NCI-H510A treated with DMSO at 0.1 percent for 48 hours (cell line): Measurements from ENCODE around the gene IQSEC2.

Experiments
- DNase-seq: peaks from one replicate; lab custom pipeline; 2025; lab: John Stamatoyannopoulos, UW

IQSEC2 gene

DNA sequence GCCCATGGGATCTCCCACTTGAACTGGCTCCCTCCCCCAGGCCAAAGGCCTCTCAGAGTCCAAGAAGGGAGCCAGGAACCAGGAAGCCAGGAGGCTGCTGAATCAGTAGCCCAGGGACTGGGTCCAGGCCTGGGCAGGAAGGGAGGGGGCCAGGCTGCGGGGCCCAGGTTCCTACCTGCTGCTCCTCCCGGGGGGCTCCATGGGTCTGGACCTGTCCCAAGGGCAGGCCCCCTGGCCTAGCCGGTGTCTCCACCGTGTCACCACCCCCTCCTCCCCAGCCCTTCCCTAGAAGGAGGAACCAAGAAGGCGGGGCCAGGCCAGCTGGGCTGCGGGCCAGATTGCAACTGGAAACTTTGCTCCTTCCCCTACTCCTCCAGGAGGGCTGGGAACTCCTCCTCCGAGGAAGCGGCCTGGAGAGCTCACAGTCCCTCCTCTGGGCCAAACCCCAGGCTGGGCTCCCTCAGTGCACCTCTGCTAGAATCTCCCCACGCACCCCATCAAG, at the start of gene IQSEC2:
TSS of gene IQSEC2 (minus strand) at position 264 of the 502 bp plus-strand sequence.
- DNase-seq = peak; percentile 6

- no peak for DNase-seq
Observed at GRCh38 chrX:53330331-53330730, 48.9 kb upstream of the IQSEC2 start.

GRCh38 chrX:53324803-53325202, 43.4 kb upstream of the IQSEC2 start:
- DNase-seq = no peak

GRCh38 chrX:53324085-53324484, 42.7 kb upstream of the IQSEC2 start:
- no peak for DNase-seq

DNA sequence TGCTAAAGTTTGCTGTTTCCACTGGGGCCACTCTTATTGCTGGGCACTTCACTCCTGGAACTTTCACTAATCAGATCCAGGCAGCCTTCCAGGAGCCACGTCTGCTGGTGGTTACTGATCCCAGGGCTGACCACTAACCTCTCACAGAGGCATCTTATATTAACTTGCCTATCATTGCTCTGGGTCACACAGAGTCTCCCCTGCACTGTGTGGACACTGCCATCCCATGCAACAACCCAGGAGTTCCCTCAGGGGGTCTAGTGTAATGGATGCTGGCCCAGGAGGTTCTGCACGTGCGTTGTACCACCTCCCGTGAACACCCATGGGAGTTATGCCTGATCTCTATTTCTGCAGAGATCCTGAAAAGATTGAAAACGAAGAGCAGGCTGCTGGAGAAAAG, 41.8 kb upstream of the IQSEC2 start:
- DNase-seq = no peak

DNA sequence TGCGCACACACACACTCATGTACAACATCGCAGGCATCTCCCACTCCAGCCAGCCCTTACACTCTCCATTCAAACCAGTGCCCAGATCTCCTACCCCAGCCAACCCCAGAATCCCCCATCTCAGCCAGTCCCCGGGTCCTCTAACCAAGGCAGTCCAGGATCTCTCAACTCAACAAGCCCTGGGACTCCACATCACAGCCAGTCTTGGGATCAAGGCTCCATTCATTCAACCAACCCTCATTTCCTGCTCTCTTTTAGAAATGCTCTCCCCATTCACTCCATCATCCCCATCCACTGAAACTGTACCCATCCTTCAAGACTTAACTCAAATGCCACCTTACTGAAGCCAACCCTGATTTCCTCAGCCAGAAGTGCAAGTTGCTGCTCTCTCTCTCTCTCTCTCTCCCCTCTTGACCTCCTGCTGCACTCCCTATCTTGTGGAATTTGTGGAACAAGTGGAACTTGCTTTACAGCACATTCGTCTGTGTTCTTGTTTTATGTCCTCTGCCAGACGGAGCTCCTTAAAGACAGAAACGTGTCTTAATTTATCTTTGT, 40.6 kb upstream of the IQSEC2 start:
- DNase-seq = no peak

DNA sequence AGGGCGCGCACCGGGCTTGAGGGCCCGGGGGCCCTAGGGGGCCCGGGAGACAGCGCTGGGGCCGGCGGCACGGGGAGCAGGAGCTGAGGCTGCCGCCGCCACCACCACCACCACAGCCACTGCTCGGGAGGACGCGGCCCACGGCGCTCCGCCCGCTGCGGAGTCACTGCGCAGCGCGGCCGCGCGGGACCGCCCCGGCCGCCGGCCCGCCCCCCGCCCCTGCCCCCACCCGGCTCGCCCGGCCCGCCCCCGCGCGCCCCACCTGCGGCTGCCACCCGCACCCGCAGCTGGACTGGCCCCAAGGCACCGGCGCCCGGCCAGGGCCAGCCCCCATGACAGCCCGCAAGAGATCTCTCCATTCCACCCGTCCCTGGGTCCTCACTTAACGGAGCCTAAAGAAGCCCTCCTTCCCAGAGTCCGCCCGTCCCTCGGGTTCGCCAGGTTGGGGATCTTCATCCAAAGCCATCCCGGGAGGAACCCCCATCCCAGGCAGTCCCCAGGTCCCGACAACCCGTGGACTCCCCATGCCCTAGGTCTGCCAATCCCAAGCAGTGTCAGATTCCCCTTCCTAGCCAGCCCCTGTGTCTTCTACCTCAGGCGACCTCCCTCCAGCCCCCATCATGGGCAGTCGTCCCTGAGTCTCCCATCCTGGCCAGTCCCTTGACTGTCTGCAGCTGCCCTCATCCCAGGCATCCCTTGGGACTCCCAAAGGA, 40.0 kb upstream of the IQSEC2 start:
- no peak for DNase-seq

DNA sequence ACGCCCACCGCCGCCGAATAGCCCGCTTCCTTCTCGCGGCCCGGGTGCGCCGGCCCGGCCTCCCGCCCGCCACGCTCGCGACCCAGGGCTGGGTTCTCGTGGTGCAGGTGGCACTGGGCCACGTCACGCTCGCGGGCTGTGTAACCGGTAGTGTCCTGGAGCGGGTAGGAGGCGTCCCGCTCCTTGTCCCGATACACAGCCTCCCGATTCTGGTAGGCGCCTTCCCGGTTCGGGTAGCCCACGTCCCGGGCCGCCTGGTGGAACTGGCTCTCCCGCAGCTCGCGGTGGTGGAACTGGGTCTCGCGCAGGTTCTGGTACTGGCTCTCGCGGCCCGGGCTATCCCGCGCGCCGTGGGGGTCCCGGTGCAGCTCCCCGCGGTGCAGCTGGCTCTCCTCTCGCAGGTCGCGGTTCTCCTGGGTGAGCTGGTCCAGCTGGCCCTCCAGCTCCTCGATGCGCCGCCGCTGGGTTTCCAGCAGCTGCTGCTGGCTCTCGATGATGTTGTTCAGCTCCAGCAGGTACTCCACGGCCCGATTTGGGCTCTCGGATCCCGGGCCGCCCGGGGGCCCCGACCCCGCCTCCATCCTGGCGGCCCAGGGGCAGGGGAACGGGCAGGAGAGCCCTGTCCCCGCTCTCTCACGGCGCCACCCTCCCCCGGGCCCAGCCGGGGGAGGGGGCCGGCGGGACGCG, 39.3 kb upstream of the IQSEC2 start:
- no peak for DNase-seq

DNA sequence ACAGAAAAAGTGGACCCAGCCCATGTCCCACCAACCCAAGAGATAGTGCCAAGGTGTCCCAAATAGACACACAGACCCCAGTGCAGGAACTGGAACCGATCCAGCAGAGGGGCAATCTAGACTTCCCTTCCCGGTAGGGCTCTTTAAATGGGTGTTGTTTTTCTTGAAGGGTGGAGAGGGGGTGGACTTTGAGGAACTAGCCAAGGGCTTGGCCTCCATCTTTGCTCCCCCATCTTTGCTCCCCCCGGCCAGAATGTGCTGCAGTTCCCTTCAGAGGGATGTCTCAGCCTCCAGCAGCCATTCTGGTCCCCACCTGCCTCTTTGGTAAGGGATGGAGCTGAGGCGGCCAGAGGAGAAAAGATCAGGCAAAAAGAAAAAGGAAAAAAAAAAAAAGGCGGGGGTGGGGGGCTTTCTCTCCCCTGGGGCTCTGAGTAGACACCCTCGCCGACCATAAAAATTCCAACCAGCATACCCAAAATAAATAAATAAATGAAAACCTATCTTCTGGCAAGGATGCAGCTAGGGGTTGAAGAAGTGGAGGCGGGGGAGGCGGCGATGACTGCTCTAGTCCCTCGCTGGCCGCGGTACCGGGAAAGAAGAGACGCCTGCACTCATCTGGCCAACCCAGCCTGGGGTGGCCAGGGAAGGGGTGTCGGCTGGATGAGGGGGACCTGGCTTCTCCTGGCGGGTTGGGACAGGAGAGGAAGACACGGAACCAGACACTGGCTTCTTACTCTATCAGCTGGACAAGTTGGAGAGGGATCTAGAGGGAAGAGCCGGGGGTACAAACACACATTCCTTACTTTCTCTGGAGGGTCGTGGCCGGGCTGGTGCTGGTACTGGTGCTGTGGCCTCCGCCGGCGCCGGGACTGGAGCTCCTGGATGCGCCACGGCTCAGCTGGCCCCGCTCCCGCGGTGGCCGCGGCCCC, 38.5 kb upstream of the IQSEC2 start:
- DNase-seq = no peak

DNA sequence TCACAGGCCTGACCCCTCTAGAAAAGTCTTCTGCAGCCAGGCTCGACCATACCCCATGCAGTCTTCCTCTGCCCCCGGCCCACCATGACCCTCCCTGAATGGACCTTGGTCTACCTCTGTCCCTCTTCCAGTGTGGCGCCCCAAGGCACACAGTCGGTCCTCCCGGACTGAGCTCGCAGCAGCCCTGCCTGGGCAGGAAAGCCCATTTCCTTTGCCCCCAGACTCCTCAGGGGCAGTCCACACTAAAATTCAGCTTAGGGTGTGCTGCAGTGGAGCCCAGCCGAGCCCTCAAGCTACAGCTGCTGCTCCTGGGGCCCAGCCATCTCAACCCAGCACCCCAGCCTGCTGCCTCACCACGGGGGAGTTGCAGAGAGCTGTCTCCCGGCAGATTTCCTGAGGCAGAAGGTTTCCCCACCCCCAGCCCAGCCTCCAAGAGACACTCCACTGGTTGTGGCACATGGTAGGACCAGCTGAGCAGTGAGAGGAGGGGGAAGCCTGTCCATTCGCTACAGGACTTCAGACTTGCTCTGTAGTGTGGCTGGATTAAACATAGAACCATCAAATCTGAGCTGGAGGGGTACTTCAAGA, 37.5 kb upstream of the IQSEC2 start:
- DNase-seq = no peak

- DNase-seq = peak; percentile 13
Observed at GRCh38 chrX:53317365-53318069, 36.1 kb upstream of the IQSEC2 start.

DNA sequence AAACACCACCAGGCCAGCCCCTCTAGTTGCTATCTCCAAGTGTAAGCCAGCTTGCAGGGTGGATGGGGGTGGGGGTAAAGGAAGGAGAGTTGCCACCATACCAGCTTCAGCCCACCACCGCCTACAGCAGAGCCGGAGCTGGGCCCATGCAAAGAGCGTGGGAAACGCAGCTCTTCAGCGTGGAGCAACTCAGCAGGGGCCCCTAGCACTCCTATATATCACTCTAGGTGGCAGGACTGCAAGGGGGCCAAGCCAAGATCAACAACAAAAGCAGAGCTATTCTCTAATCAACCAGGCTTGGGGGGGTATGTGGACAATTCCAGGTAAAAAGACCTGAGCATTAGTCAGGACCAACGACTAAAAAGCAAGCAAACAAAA, 35.5 kb upstream of the IQSEC2 start:
- DNase-seq = no peak

- DNase-seq = no peak
Observed at GRCh38 chrX:53316111-53316859, 34.9 kb upstream of the IQSEC2 start.

DNA sequence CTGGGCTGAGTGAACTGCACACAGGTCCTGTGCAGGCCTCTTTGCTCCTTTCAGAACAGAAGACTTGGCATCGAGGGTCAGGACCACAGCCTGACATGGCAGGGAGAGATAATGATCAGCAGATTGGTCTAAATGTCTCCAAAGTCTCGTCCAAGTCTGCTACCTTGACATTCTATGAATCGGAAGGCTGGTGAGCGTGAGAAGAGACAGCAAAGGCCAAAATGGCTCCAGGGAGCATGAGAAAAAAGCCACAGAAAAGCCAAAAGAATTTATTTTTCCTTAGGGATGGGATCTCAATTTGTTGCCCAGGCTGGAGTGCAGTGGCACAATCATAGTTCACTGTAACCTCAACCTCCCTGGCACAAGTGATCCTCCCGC, 32.3 kb upstream of the IQSEC2 start:
- no peak for DNase-seq

DNA sequence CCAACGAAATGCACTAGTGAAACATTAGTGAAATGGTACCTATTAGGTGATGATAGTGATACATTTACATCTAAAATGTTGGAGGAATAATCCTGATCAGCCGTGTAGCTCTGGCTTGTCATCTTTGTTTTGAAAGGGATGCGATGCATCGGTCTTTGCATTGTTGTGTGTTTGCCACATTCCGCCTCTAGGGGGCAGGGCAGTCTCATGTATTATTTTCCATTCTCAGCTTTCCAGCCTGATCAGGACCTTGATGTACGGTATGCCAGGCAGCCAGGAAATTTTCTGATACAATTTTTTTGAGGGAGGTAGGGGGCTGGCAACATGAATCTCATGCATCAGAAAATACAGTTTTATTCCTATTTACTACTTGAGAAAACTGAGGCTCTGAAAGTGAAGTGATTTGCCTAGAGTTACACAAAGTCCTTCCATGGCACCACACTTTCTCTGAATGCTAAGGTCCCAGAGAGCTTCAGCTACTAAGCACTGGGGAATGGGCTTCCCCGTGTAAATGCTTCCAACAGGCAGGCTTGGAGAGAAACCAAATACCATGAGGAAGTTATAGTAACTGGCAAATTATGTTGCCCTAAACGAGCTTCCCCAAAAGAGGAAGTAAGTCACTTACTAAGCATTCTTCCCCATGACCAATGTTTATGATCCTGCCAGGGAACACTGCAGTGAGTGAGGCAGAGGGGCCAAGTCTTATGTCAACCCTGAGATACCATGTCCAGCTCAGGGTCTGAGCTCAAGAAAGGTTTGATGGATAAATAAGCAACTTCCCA, 31.8 kb upstream of the IQSEC2 start:
- DNase-seq = peak; percentile 31

- no peak for DNase-seq
Observed at GRCh38 chrX:53309837-53310236, 28.5 kb upstream of the IQSEC2 start.

DNA sequence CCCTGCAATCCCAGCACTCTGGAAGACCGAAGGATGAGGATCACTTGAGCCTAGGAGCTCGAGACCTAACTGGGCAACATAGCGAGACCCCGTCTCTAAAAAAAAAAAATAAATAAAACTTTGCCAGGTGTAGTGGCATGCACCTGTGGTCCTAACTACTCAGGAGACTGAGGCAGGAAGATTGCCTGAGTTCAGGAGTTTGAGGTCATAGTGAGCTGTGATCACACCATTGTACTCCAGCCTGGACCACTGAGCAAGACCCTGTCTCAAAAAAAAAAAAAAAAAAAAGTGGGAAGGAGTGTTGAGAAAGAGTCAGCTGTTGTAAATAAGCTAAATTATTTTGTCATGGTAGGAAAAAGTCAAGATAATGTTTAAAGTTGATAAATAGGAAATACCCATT, 27.5 kb upstream of the IQSEC2 start:
- DNase-seq = no peak

- no peak for DNase-seq
Observed at GRCh38 chrX:53305996-53306937, 24.9 kb upstream of the IQSEC2 start.
